Natural killer cell treated with Interleukin-12 subunit alpha and Interleukin-12 subunit beta and Interleukin-15 and Interleukin-18, amount 100 ng/mL, for 72 hours (primary cell): ENCODE results near the gene ASB13. TPM values are rescaled to one million over a fixed set of nuclear protein-coding genes. Genes with fewer than 3 reads are reported as not detected.

ENCODE experiments used
- ATAC-seq, 2 donors: fragments of 150-1000 bp; cut with Tn5 transposase in 1 of 2; sonication (Bioruptor Pico), chemical (Tn5 transposase) in 1 of 2; 2 replicates each; pipeline ENCODE4 v1.10.0; 2021
- DNase-seq: peaks from one replicate; pipeline ENCODE4 v3.0.0; 2022; ENCODE audit warnings: low spot score
- H3K27ac Mint-ChIP-seq, 2 donors: 1 replicate in 1 of 2; 2 replicates in 1 of 2; pipeline ENCODE4 v1.8.0; 2022; ENCODE audit warnings: mixed read lengths in 2 of 2, mild to moderate bottlenecking in 1 of 2, moderate library complexity in 1 of 2
- H3K27me3 Mint-ChIP-seq, 2 donors: 1 replicate in 1 of 2; 2 replicates in 1 of 2; pipeline ENCODE4 v1.8.0; 2022; ENCODE audit warnings: mixed read lengths in 2 of 2
- H3K36me3 Mint-ChIP-seq: one replicate; pipeline ENCODE4 v1.8.0; 2022; ENCODE audit warnings: mixed read lengths
- H3K4me1 Mint-ChIP-seq, 2 donors: 1 replicate in 1 of 2; 2 replicates in 1 of 2; pipeline ENCODE4 v1.8.0; 2022; ENCODE audit warnings: low read depth in 2 of 2, mixed read lengths in 2 of 2, mild to moderate bottlenecking in 1 of 2
- H3K4me3 Mint-ChIP-seq: one replicate; pipeline ENCODE4 v1.8.0; 2022; ENCODE audit warnings: mixed read lengths
- H3K9me3 Mint-ChIP-seq: 2 replicates; pipeline ENCODE4 v1.8.0; 2022; ENCODE audit warnings: mixed read lengths
- total RNA-seq, 2 donors: library from RNA; stranded (reverse); gene quantifications; one replicate each; pipeline ENCODE4 v1.2.3, GENCODE V29; 2022

The ASB13 gene
- total RNA-seq, 2 donors from 2014 or later, result 1.9 to 2.3 TPM

- no peak overlapping the region for H3K27ac Mint-ChIP-seq
- no peaks in the 10 kb centered on the region for H3K4me1 Mint-ChIP-seq
- DNase-seq (no peak), ATAC-seq (no peak)
- no peaks in the 10 kb centered on the region for H3K36me3 Mint-ChIP-seq
- H3K9me3 Mint-ChIP-seq, result no peaks in the 10 kb centered on the region
- no peaks in the 10 kb centered on the region for H3K27me3 Mint-ChIP-seq
- no peak overlapping the region for H3K4me3 Mint-ChIP-seq
Measured at GRCh38 chr10:5648494-5649457, 17.6 kb downstream of the ASB13 start.

GRCh38 chr10:5647507-5648240 lies 18.7 kb downstream of the ASB13 start:
- Mint-ChIP-seq H3K27me3 (no peaks in the 10 kb centered on the region), H3K9me3 (no peaks in the 10 kb centered on the region), H3K4me3 (no peak overlapping the region), H3K4me1 (no peaks in the 10 kb centered on the region), H3K36me3 (no peaks in the 10 kb centered on the region), H3K27ac (no peak overlapping the region)
- ATAC-seq (no peak), DNase-seq (no peak)

- no peak for ATAC-seq
- no peak overlapping the region for H3K27ac Mint-ChIP-seq
- H3K27me3 Mint-ChIP-seq, result no peaks in the 10 kb centered on the region
- no peaks in the 10 kb centered on the region for H3K4me1 Mint-ChIP-seq
- H3K36me3 Mint-ChIP-seq, result no peaks in the 10 kb centered on the region
- no peak overlapping the region for H3K4me3 Mint-ChIP-seq
- DNase-seq, result no peak
- H3K9me3 Mint-ChIP-seq, result no peaks in the 10 kb centered on the region
Measured at GRCh38 chr10:5645944-5646617, 20.3 kb downstream of the ASB13 start.

- Mint-ChIP-seq H3K9me3 (no peaks in the 10 kb centered on the region), H3K27ac (no peak overlapping the region), H3K27me3 (no peaks in the 10 kb centered on the region), H3K36me3 (no peaks in the 10 kb centered on the region), H3K4me3 (no peak overlapping the region), H3K4me1 (no peaks in the 10 kb centered on the region)
- ATAC-seq (no peak), DNase-seq (no peak)
Measured at GRCh38 chr10:5645375-5645774, 21.0 kb downstream of the ASB13 start.

GRCh38 chr10:5644930-5645329 lies 21.5 kb downstream of the ASB13 start:
- no peak for DNase-seq
- no peak overlapping the region for H3K27ac Mint-ChIP-seq
- no peaks in the 10 kb centered on the region for H3K4me1 Mint-ChIP-seq
- no peaks in the 10 kb centered on the region for H3K9me3 Mint-ChIP-seq
- no peaks in the 10 kb centered on the region for H3K27me3 Mint-ChIP-seq
- H3K36me3 Mint-ChIP-seq, result no peaks in the 10 kb centered on the region
- ATAC-seq, result no peak
- H3K4me3 Mint-ChIP-seq, result no peak overlapping the region

GRCh38 chr10:5643346-5644067 lies 22.9 kb downstream of the ASB13 start:
- Mint-ChIP-seq H3K27ac (no peak overlapping the region), H3K27me3 (no peaks in the 10 kb centered on the region), H3K4me3 (no peak overlapping the region), H3K9me3 (no peaks in the 10 kb centered on the region), H3K4me1 (no peaks in the 10 kb centered on the region), H3K36me3 (no peaks in the 10 kb centered on the region)
- ATAC-seq (no peak), DNase-seq (no peak)

GRCh38 chr10:5641501-5641900 lies 24.9 kb downstream of the ASB13 start:
- Mint-ChIP-seq H3K36me3 (no peaks in the 10 kb centered on the region), H3K9me3 (no peaks in the 10 kb centered on the region), H3K4me1 (no peaks in the 10 kb centered on the region), H3K27ac (no peak overlapping the region), H3K4me3 (no peak overlapping the region), H3K27me3 (no peaks in the 10 kb centered on the region)
- ATAC-seq, result no peak
- no peak for DNase-seq

- DNase-seq (no peak), ATAC-seq (no peak)
- H3K9me3 Mint-ChIP-seq, result no peaks in the 10 kb centered on the region
- no peaks in the 10 kb centered on the region for H3K4me1 Mint-ChIP-seq
- no peaks in the 10 kb centered on the region for H3K36me3 Mint-ChIP-seq
- H3K27ac Mint-ChIP-seq, result no peak overlapping the region
- H3K27me3 Mint-ChIP-seq, result no peaks in the 10 kb centered on the region
- H3K4me3 Mint-ChIP-seq, result no peak overlapping the region
Measured at GRCh38 chr10:5640501-5640900, 25.9 kb downstream of the ASB13 start.

- no peaks in the 10 kb centered on the region for H3K36me3 Mint-ChIP-seq
- no peaks in the 10 kb centered on the region for H3K9me3 Mint-ChIP-seq
- no peak overlapping the region for H3K4me3 Mint-ChIP-seq
- no peaks in the 10 kb centered on the region for H3K27me3 Mint-ChIP-seq
- ATAC-seq, result peak in 1 of 2 donors; percentile 6
- no peak for DNase-seq
- H3K27ac Mint-ChIP-seq, result no peak overlapping the region
- no peaks in the 10 kb centered on the region for H3K4me1 Mint-ChIP-seq
Measured at GRCh38 chr10:5640036-5640435, 26.4 kb downstream of the ASB13 start.

GRCh38 chr10:5639066-5639465 lies 27.3 kb downstream of the ASB13 start:
- no peaks in the 10 kb centered on the region for H3K36me3 Mint-ChIP-seq
- no peak overlapping the region for H3K4me3 Mint-ChIP-seq
- no peak overlapping the region for H3K27ac Mint-ChIP-seq
- no peak for DNase-seq
- H3K4me1 Mint-ChIP-seq, result no peaks in the 10 kb centered on the region
- ATAC-seq, result no peak
- H3K27me3 Mint-ChIP-seq, result no peaks in the 10 kb centered on the region
- no peaks in the 10 kb centered on the region for H3K9me3 Mint-ChIP-seq

- Mint-ChIP-seq H3K36me3 (no peaks in the 10 kb centered on the region), H3K4me3 (no peak overlapping the region), H3K27me3 (no peaks in the 10 kb centered on the region), H3K27ac (no peak overlapping the region), H3K9me3 (no peaks in the 10 kb centered on the region), H3K4me1 (no peaks in the 10 kb centered on the region)
- DNase-seq (no peak), ATAC-seq (no peak)
Measured at GRCh38 chr10:5638494-5638893, 27.9 kb downstream of the ASB13 start.

- peak; percentile 32 for DNase-seq
- Mint-ChIP-seq H3K4me3 (no peak overlapping the region), H3K27ac (no peak overlapping the region), H3K36me3 (no peaks in the 10 kb centered on the region), H3K27me3 (peaks cover 0 to 12% of the 10 kb centered on the region in 2 donors), H3K9me3 (no peaks in the 10 kb centered on the region), H3K4me1 (peaks cover under 1 to 2% of the 10 kb centered on the region in 2 donors)
- no peak for ATAC-seq
Measured at GRCh38 chr10:5634918-5635317, 31.5 kb downstream of the ASB13 start.

GRCh38 chr10:5633166-5633749 lies 33.1 kb downstream of the ASB13 start:
- Mint-ChIP-seq H3K27me3 (peaks cover 5 to 20% of the 10 kb centered on the region in 2 donors), H3K27ac (no peak overlapping the region), H3K36me3 (no peaks in the 10 kb centered on the region), H3K4me3 (no peak overlapping the region), H3K9me3 (no peaks in the 10 kb centered on the region), H3K4me1 (peaks cover 9 to 16% of the 10 kb centered on the region in 2 donors)
- DNase-seq (no peak), ATAC-seq (no peak)
